Adipocyte (in vitro differentiated cells): Measurements from ENCODE around the gene CLSTN2.

Experiments used
- DNase-seq: peaks from one replicate; pipeline ENCODE4 v3.0.0-alpha.2; 2015; ENCODE audit warnings: low read depth
- H3K27me3 ChIP-seq: replicated peaks from 2 replicates; pipeline ENCODE4 v1.7.0; 2013; ENCODE audit warnings: mild to moderate bottlenecking, low read length, moderate library complexity; ENCODE audit not compliant: control insufficient read depth, insufficient read depth
- H3K36me3 ChIP-seq: 2 replicates; pipeline ENCODE4 v1.7.0; 2013; ENCODE audit warnings: low read length, mild to moderate bottlenecking, moderate library complexity; ENCODE audit not compliant: control insufficient read depth, insufficient read depth, severe bottlenecking
- H3K4me1 ChIP-seq: 2 replicates; pipeline ENCODE4 v1.7.0; 2013; ENCODE audit warnings: mild to moderate bottlenecking, low read length, moderate library complexity; ENCODE audit not compliant: control insufficient read depth, insufficient read depth
- H3K4me3 ChIP-seq: 2 replicates; pipeline ENCODE4 v1.7.0; 2013; ENCODE audit warnings: mild to moderate bottlenecking, low read length, moderate library complexity
- H3K9ac ChIP-seq: 2 replicates; pipeline ENCODE4 v1.7.0; 2013; ENCODE audit warnings: mild to moderate bottlenecking, low read length, moderate library complexity
- H3K9me3 ChIP-seq: 2 replicates; pipeline ENCODE4 v1.7.0; 2013; ENCODE audit warnings: mild to moderate bottlenecking, low read length, moderate library complexity; ENCODE audit not compliant: control insufficient read depth

The CLSTN2 gene

GRCh38 chr3:140180603-140181002, 245.6 kb downstream of the CLSTN2 start:
- DNase-seq, result peak; percentile 35
- Histone ChIP-seq H3K9me3 (no peaks in the 10 kb centered on the region), H3K9ac (no peak overlapping the region), H3K4me1 (peaks cover 2% of the 10 kb centered on the region), H3K36me3 (no peaks in the 10 kb centered on the region), H3K27me3 (peaks cover 7% of the 10 kb centered on the region), H3K4me3 (no peak overlapping the region)

GRCh38 chr3:140185375-140185774, 250.4 kb downstream of the CLSTN2 start:
- H3K4me3 ChIP-seq, result no peak overlapping the region
- no peak for DNase-seq
- H3K9me3 ChIP-seq, result no peaks in the 10 kb centered on the region
- peaks cover 7% of the 10 kb centered on the region for H3K27me3 ChIP-seq
- H3K4me1 ChIP-seq, result peaks cover 10% of the 10 kb centered on the region
- no peak overlapping the region for H3K9ac ChIP-seq
- H3K36me3 ChIP-seq, result no peaks in the 10 kb centered on the region

DNA sequence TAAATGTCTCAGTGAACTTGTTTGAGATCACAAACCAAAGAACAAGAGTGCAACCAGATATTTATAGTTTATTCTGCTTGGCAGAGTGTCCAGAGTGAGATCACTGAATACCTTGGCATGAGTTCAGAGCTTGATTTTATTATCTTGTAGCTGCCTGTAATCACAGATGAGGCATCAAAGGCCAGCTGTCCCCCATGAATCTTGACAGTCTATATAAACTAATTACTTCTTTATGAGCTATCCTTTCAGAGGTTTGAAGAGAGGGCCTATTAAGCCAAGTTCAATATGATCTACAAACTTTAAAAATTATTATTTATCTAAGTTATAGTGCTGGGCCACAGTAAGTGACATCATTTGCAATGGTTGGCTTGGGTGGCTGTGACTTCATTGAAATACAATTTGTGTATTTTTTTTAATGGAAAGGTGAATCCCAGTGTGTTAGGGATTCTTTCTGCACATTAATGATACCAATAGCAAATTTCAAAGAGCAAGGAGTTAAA, 251.5 kb downstream of the CLSTN2 start:
- DNase-seq, result peak; percentile 74
- no peak overlapping the region for H3K4me3 ChIP-seq
- no peak overlapping the region for H3K9ac ChIP-seq
- no peaks in the 10 kb centered on the region for H3K36me3 ChIP-seq
- peaks cover 7% of the 10 kb centered on the region for H3K27me3 ChIP-seq
- H3K4me1 ChIP-seq, result peaks cover 10% of the 10 kb centered on the region
- H3K9me3 ChIP-seq, result no peaks in the 10 kb centered on the region

- H3K9ac ChIP-seq, result no peak overlapping the region
- H3K27me3 ChIP-seq, result peaks cover 7% of the 10 kb centered on the region
- H3K4me3 ChIP-seq, result no peak overlapping the region
- no peaks in the 10 kb centered on the region for H3K9me3 ChIP-seq
- H3K4me1 ChIP-seq, result peaks cover 10% of the 10 kb centered on the region
- H3K36me3 ChIP-seq, result no peaks in the 10 kb centered on the region
- DNase-seq, result no peak
Measured at GRCh38 chr3:140187028-140187427, 252.0 kb downstream of the CLSTN2 start.

- no peaks in the 10 kb centered on the region for H3K36me3 ChIP-seq
- H3K9ac ChIP-seq, result no peak overlapping the region
- DNase-seq, result no peak
- H3K4me3 ChIP-seq, result no peak overlapping the region
- H3K4me1 ChIP-seq, result peaks cover 10% of the 10 kb centered on the region
- peaks cover 2% of the 10 kb centered on the region for H3K9me3 ChIP-seq
- peaks cover 5% of the 10 kb centered on the region for H3K27me3 ChIP-seq
Measured at GRCh38 chr3:140187656-140188221, 252.8 kb downstream of the CLSTN2 start.

- no peak overlapping the region for H3K9ac ChIP-seq
- no peak for DNase-seq
- no peaks in the 10 kb centered on the region for H3K27me3 ChIP-seq
- peaks cover 10% of the 10 kb centered on the region for H3K4me1 ChIP-seq
- H3K36me3 ChIP-seq, result no peaks in the 10 kb centered on the region
- H3K4me3 ChIP-seq, result no peak overlapping the region
- H3K9me3 ChIP-seq, result peaks cover 7% of the 10 kb centered on the region
Measured at GRCh38 chr3:140188285-140188684, 253.3 kb downstream of the CLSTN2 start.

DNA sequence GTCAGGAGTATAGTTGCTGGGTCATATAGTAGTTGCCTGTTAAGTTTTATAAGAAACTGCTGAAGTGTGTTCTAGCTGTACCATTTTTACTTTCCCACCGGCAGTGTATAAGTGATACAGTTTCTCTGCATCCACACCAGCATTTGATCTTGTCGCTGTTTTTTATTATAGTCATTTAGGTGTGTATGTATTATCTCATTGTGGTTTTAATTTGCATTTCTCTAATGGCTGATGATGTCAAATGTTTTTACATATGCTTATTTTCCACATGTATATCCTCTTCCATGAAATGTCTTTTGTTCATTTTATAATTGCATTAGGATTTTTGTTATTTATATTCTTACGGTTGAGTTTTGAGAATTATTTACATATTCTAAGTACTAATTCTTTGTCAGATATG, 254.3 kb downstream of the CLSTN2 start:
- H3K9ac ChIP-seq, result no peak overlapping the region

DNA sequence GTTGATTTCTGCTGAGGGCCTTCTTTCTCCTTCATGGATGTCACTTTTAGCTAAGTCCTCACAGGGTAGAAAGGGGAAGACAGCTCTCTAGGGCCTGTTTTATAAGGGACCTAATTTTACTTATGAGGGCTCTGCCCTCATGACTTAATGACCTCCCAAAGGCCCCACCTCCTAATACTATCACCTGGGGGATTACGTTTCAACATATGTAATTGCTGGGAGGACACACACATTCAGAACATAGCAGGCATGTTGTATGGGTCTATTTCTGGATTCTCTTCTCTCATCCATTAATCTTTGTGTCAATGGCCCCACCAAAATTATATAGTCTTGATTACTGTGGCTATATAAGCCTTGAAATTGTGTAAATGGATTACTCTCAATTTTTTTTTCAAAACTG, 255.0 kb downstream of the CLSTN2 start:
- no peak for DNase-seq
- Histone ChIP-seq H3K27me3 (no peaks in the 10 kb centered on the region), H3K36me3 (no peaks in the 10 kb centered on the region), H3K9me3 (peaks cover 13% of the 10 kb centered on the region), H3K4me3 (no peak overlapping the region), H3K9ac (no peak overlapping the region), H3K4me1 (peaks cover 10% of the 10 kb centered on the region)

More for the DNA sequence above, 254.3 kb downstream of the CLSTN2 start:
- DNase-seq, result no peak
- peaks cover 13% of the 10 kb centered on the region for H3K9me3 ChIP-seq
- H3K4me3 ChIP-seq, result no peak overlapping the region
- H3K36me3 ChIP-seq, result no peaks in the 10 kb centered on the region
- H3K27me3 ChIP-seq, result no peaks in the 10 kb centered on the region
- H3K4me1 ChIP-seq, result peaks cover 10% of the 10 kb centered on the region

- Histone ChIP-seq H3K36me3 (no peaks in the 10 kb centered on the region), H3K9ac (no peak overlapping the region), H3K4me3 (no peak overlapping the region), H3K27me3 (no peaks in the 10 kb centered on the region), H3K9me3 (peaks cover 13% of the 10 kb centered on the region), H3K4me1 (no peaks in the 10 kb centered on the region)
- DNase-seq, result no peak
Measured at GRCh38 chr3:140196970-140197369, 262.0 kb downstream of the CLSTN2 start.

- peaks cover 6% of the 10 kb centered on the region for H3K9me3 ChIP-seq
- DNase-seq, result no peak
- no peak overlapping the region for H3K9ac ChIP-seq
- no peaks in the 10 kb centered on the region for H3K36me3 ChIP-seq
- H3K4me1 ChIP-seq, result no peaks in the 10 kb centered on the region
- H3K4me3 ChIP-seq, result no peak overlapping the region
- H3K27me3 ChIP-seq, result peaks cover 5% of the 10 kb centered on the region
Measured at GRCh38 chr3:140198242-140198641, 263.3 kb downstream of the CLSTN2 start.

- no peaks in the 10 kb centered on the region for H3K9me3 ChIP-seq
- no peak for DNase-seq
- H3K4me1 ChIP-seq, result no peaks in the 10 kb centered on the region
- peaks cover 12% of the 10 kb centered on the region for H3K27me3 ChIP-seq
- H3K4me3 ChIP-seq, result no peak overlapping the region
- H3K9ac ChIP-seq, result no peak overlapping the region
- no peaks in the 10 kb centered on the region for H3K36me3 ChIP-seq
Measured at GRCh38 chr3:140199008-140199407, 264.0 kb downstream of the CLSTN2 start.

GRCh38 chr3:140199743-140200142, 264.8 kb downstream of the CLSTN2 start:
- Histone ChIP-seq H3K9ac (no peak overlapping the region), H3K4me3 (no peak overlapping the region), H3K9me3 (no peaks in the 10 kb centered on the region), H3K36me3 (no peaks in the 10 kb centered on the region), H3K4me1 (no peaks in the 10 kb centered on the region), H3K27me3 (peaks cover 16% of the 10 kb centered on the region)
- DNase-seq, result no peak
